ENCODE data around the gene ADK. TPM values are rescaled to one million over a fixed set of nuclear protein-coding genes. Genes with fewer than 3 reads are reported as not detected.

Gene ADK
- total and polyA plus RNA-seq, 2 experiments from 2014 or later = 46.7 to 53.7 TPM

- WGBS (ENCODE audit: low lambda C conversion rate, missing lambda C conversion rate) = 50% methylated on average over 2 of the region's 2 CpGs
- Histone ChIP-seq H3K4me1 (ENCODE audit: insufficient read depth) (no peaks in the 10 kb centered on the region), H3K4me3 (no peak overlapping the region), H3K9me2 (replicated peaks; ENCODE audit: insufficient read depth) (no peaks in the 10 kb centered on the region), H3K79me2 (no peaks in the 10 kb centered on the region), H3K27me3 (no peaks in the 10 kb centered on the region), H3K27ac (no peak overlapping the region), H2AFZ (no peak overlapping the region), H3K9me3 (ENCODE audit: low read depth) (no peaks in the 10 kb centered on the region), H3K4me2 (no peak overlapping the region), H3K36me3 (replicated peaks; ENCODE audit: insufficient read depth, low read depth) (no peaks in the 10 kb centered on the region), H4K20me1 (ENCODE audit: insufficient read depth, poor library complexity, severe bottlenecking) (peaks cover 2% of the 10 kb centered on the region)
- DNase-seq (ENCODE audit: low spot score) = no peak
- TF ChIP-seq EZH2 (IDR thresholded peaks at IDR 0.05; ENCODE audit: borderline replicate concordance) (no peak), EZH2phosphoT487 (IDR thresholded peaks at IDR 0.05; ENCODE audit: low read depth, severe bottlenecking, unreplicated experiment) (no peak), CTCF (IDR thresholded peaks at IDR 0.05; ENCODE audit: poor library complexity) (no peak)
These were observed 230.4 kb downstream of the ADK start for GRCh38 chr10:74381291-74381853.

- Histone ChIP-seq H4K20me1 (ENCODE audit: insufficient read depth, poor library complexity, severe bottlenecking) (peaks cover 2% of the 10 kb centered on the region), H2AFZ (no peak overlapping the region), H3K27me3 (no peaks in the 10 kb centered on the region), H3K4me2 (no peak overlapping the region), H3K4me1 (ENCODE audit: insufficient read depth) (no peaks in the 10 kb centered on the region), H3K9me3 (ENCODE audit: low read depth) (no peaks in the 10 kb centered on the region), H3K36me3 (replicated peaks; ENCODE audit: insufficient read depth, low read depth) (no peaks in the 10 kb centered on the region), H3K27ac (no peak overlapping the region), H3K4me3 (no peak overlapping the region), H3K79me2 (no peaks in the 10 kb centered on the region), H3K9me2 (replicated peaks; ENCODE audit: insufficient read depth) (no peaks in the 10 kb centered on the region)
- WGBS (ENCODE audit: low lambda C conversion rate, missing lambda C conversion rate) = 85% methylated on average over 1 of the region's 1 CpG
- TF ChIP-seq CTCF (IDR thresholded peaks at IDR 0.05; ENCODE audit: poor library complexity) (no peak), EZH2phosphoT487 (IDR thresholded peaks at IDR 0.05; ENCODE audit: low read depth, severe bottlenecking, unreplicated experiment) (no peak), EZH2 (IDR thresholded peaks at IDR 0.05; ENCODE audit: borderline replicate concordance) (no peak)
- DNase-seq (ENCODE audit: low spot score) = no peak
These were observed 231.6 kb downstream of the ADK start for GRCh38 chr10:74382663-74383062.

- Histone ChIP-seq H3K9me3 (ENCODE audit: low read depth) (no peaks in the 10 kb centered on the region), H2AFZ (no peak overlapping the region), H4K20me1 (ENCODE audit: insufficient read depth, poor library complexity, severe bottlenecking) (peaks cover 2% of the 10 kb centered on the region), H3K4me1 (ENCODE audit: insufficient read depth) (no peaks in the 10 kb centered on the region), H3K9me2 (replicated peaks; ENCODE audit: insufficient read depth) (no peaks in the 10 kb centered on the region), H3K36me3 (replicated peaks; ENCODE audit: insufficient read depth, low read depth) (no peaks in the 10 kb centered on the region), H3K4me3 (no peak overlapping the region), H3K79me2 (no peaks in the 10 kb centered on the region), H3K4me2 (no peak overlapping the region), H3K27ac (no peak overlapping the region), H3K27me3 (no peaks in the 10 kb centered on the region)
- TF ChIP-seq EZH2phosphoT487 (IDR thresholded peaks at IDR 0.05; ENCODE audit: low read depth, severe bottlenecking, unreplicated experiment) = no peak
- TF ChIP-seq EZH2 (IDR thresholded peaks at IDR 0.05; ENCODE audit: borderline replicate concordance) = no peak
- no peak for TF ChIP-seq CTCF (IDR thresholded peaks at IDR 0.05; ENCODE audit: poor library complexity)
- DNase-seq (ENCODE audit: low spot score) = no peak
These were observed 232.6 kb downstream of the ADK start for GRCh38 chr10:74383642-74384041.
